ENCODE measurements around the gene OR6S1.

The OR6S1 gene

DNA sequence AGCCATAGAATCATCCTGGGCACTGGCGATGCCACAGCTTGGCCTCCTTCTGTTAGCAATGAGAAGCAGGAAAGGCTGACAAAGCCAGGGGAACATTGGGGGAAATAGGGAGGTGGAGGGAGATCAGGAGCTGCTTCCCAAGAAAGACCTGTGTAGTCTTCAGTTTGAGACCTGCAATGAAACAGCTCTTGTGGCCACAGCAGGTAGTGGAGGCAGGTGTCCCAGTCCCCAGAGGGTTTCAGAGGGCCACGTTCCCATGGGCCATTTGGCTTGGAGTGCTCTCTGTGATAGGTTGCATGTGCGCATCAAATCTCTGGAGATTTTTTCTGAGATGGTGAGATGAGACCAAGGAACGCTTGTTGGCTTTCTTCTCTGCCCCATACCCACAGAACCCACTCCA lies 14.4 kb upstream of the OR6S1 start:
- Histone ChIP-seq H4K8ac (ENCODE audit: low read depth, low read length) (no peak overlapping the region), H3K27ac (ENCODE audit: low read depth, low read length) (no peak overlapping the region), H3K4ac (ENCODE audit: low read depth, low read length) (no peak overlapping the region), H3K9ac (ENCODE audit: low read length) (no peak overlapping the region), H3K18ac (ENCODE audit: low read length) (no peak overlapping the region), H4K91ac (ENCODE audit: low read depth, low read length) (no peak overlapping the region), H3K4me2 (ENCODE audit: low read length) (no peak overlapping the region), H4K12ac (ENCODE audit: low read depth, low read length) (no peak overlapping the region), H3K14ac (ENCODE audit: low read length) (no peak overlapping the region), H2BK120ac (ENCODE audit: insufficient read depth, low read length, poor library complexity) (no peak overlapping the region), H3K4me1 (ENCODE audit: control insufficient read depth in 1 of 2, insufficient read depth in 2 of 2, low read length in 2 of 2) (peaks cover 4 to 9% of the 10 kb centered on the region in 2 experiments), H3K79me1 (ENCODE audit: low read length) (no peaks in the 10 kb centered on the region), H3K79me2 (ENCODE audit: control insufficient read depth, insufficient read depth, low read length, poor library complexity) (no peaks in the 10 kb centered on the region), H2AK5ac (ENCODE audit: low read length) (no peak overlapping the region), H2BK5ac (ENCODE audit: low read depth, low read length, poor library complexity) (no peak overlapping the region), H3K9me3 (ENCODE audit: insufficient read depth, low read depth, low read length) (peaks cover 3% of the 10 kb centered on the region), H3K23ac (ENCODE audit: low read length) (no peak overlapping the region), H2AFZ (ENCODE audit: insufficient read depth, low read length, poor library complexity) (no peak overlapping the region), H3K36me3 (ENCODE audit: control insufficient read depth in 1 of 2, insufficient read depth in 2 of 2, low read length in 2 of 2) (peaks cover 0 to 1% of the 10 kb centered on the region in 2 experiments), H3K27me3 (ENCODE audit: insufficient read depth, low read length) (peaks cover 18% of the 10 kb centered on the region), H2BK12ac (ENCODE audit: low read length) (no peak overlapping the region), H3K4me3 (ENCODE audit: low read depth, low read length) (no peak overlapping the region)
- no peak for DNase-seq
- no CpG with 5 or more reads among the region's 4 CpGs for WGBS (ENCODE audit: extremely low coverage, insufficient coverage, insufficient read length)

DNA sequence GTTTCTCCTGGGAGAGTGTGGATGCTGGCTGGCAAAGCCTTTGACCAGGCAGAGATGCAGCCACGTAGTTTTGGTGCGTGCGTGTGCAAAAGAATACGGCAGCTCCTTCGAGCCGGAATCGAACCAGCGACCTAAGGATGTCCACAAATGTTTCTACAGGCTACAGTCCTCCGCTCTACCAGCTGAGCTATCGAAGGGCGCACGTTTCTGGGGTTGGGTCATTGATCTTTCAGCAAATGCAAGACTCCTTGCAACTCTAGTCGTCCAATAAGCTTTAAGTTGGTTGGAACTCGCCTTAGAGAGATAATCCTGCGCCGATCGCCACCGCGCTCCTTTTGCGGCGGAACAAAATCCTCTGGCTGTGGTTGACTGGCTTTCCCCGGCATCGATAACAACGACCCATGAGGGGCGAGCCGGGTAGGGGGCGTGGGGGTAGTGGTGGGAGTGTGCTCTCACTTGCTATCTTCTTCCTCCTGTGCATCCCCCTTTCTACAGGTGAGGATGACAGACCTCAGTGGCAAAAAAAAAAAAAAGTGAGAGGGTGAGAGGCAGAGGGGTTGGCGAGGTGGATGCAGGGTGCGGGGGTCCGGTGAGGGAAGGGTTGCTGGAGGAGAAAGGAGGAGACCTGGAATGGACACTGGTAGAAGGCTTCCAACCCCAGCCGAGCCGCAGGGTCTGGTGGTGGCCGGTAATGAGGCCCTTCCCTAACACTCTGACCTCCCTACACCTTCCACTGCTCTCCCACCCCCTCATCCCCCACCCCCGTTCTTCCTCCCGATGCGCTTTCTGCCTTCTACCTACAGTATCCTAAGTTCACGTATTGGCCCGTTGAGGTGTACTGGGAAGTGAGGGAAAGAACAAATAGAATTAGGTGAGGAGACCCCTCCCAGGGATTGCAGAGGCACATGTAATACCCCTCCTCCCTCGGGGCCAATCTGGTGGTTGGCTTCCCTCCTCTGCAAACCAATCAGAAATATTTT lies 11.8 kb upstream of the OR6S1 start:
- H3K14ac ChIP-seq (ENCODE audit: low read length) = no peak overlapping the region
- no peak overlapping the region for H4K8ac ChIP-seq (ENCODE audit: low read depth, low read length)
- H3K36me3 ChIP-seq (ENCODE audit: control insufficient read depth in 1 of 2, insufficient read depth in 2 of 2, low read length in 2 of 2) = peaks cover 0 to 1% of the 10 kb centered on the region in 2 experiments
- no peak overlapping the region for H3K4me3 ChIP-seq (ENCODE audit: low read depth, low read length)
- no CpG with 5 or more reads among the region's 39 CpGs for WGBS (ENCODE audit: extremely low coverage, insufficient coverage, insufficient read length)
- no peak overlapping the region for H2AK5ac ChIP-seq (ENCODE audit: low read length)
- H3K27ac ChIP-seq (ENCODE audit: low read depth, low read length) = no peak overlapping the region
- H3K23ac ChIP-seq (ENCODE audit: low read length) = no peak overlapping the region
- peaks cover 18% of the 10 kb centered on the region for H3K27me3 ChIP-seq (ENCODE audit: insufficient read depth, low read length)
- H2AFZ ChIP-seq (ENCODE audit: insufficient read depth, low read length, poor library complexity) = no peak overlapping the region
- no peak for DNase-seq
- peaks cover 4 to 9% of the 10 kb centered on the region in 2 experiments for H3K4me1 ChIP-seq (ENCODE audit: control insufficient read depth in 1 of 2, insufficient read depth in 2 of 2, low read length in 2 of 2)
- no peak overlapping the region for H3K9ac ChIP-seq (ENCODE audit: low read length)
- H3K9me3 ChIP-seq (ENCODE audit: insufficient read depth, low read depth, low read length) = peaks cover 3% of the 10 kb centered on the region
- H2BK120ac ChIP-seq (ENCODE audit: insufficient read depth, low read length, poor library complexity) = no peak overlapping the region
- no peak overlapping the region for H3K18ac ChIP-seq (ENCODE audit: low read length)
- H3K79me2 ChIP-seq (ENCODE audit: control insufficient read depth, insufficient read depth, low read length, poor library complexity) = no peaks in the 10 kb centered on the region
- H3K4me2 ChIP-seq (ENCODE audit: low read length) = peak overlapping the region; percentile 32
- no peaks in the 10 kb centered on the region for H3K79me1 ChIP-seq (ENCODE audit: low read length)
- no peak overlapping the region for H4K91ac ChIP-seq (ENCODE audit: low read depth, low read length)
- H3K4ac ChIP-seq (ENCODE audit: low read depth, low read length) = no peak overlapping the region
- H2BK12ac ChIP-seq (ENCODE audit: low read length) = no peak overlapping the region
- H4K12ac ChIP-seq (ENCODE audit: low read depth, low read length) = no peak overlapping the region
- H2BK5ac ChIP-seq (ENCODE audit: low read depth, low read length, poor library complexity) = no peak overlapping the region

DNA sequence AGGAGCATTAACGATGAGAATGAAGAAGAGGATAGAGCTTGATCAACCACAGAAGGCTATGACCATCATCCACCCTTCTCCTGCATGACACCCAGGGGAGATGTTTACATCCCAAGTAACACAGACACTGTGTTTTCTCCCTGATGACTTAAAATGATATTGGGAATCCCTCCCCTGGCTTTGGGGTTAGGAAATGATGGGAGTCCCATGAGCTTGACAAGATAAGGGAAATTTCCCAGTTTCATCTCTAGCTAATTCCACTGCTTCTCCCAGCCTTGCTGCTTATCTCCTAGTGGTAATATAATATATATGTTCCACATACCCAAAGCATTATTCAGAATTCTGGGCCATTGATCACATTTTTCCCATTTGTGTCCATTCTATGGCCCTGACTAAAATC lies 4.0 kb upstream of the OR6S1 start:
- no CpG with 5 or more reads among the region's 1 CpG for WGBS (ENCODE audit: extremely low coverage, insufficient coverage, insufficient read length)
- H3K18ac ChIP-seq (ENCODE audit: low read length) = no peak overlapping the region
- H2BK5ac ChIP-seq (ENCODE audit: low read depth, low read length, poor library complexity) = no peak overlapping the region

DNA sequence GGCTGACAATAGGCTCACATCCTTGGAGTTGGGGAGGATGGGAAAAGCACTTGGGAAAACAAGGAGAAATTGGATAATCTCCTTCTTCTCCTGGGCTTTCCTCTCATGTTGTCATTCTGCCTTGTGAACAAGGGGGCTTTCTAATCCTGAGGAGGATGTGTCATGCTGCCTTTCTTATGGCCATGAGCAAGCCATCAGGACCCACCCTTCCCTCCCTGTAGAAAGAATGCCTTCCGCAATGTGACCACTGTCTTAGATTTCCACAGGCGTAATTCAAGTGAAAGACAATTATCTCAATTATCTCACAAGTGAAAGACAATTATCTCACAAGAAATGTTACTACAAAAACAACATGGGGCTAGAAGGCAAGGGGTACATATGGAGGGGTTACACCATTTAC lies 3.0 kb upstream of the OR6S1 start:
- no peak overlapping the region for H4K12ac ChIP-seq (ENCODE audit: low read depth, low read length)
- H4K91ac ChIP-seq (ENCODE audit: low read depth, low read length) = no peak overlapping the region
- no peak overlapping the region for H2BK5ac ChIP-seq (ENCODE audit: low read depth, low read length, poor library complexity)
- H4K8ac ChIP-seq (ENCODE audit: low read depth, low read length) = no peak overlapping the region
- no peaks in the 10 kb centered on the region for H3K36me3 ChIP-seq (ENCODE audit: control insufficient read depth in 1 of 2, insufficient read depth in 2 of 2, low read length in 2 of 2)
- no peak overlapping the region for H3K14ac ChIP-seq (ENCODE audit: low read length)
- H3K27ac ChIP-seq (ENCODE audit: low read depth, low read length) = no peak overlapping the region
- H2AFZ ChIP-seq (ENCODE audit: insufficient read depth, low read length, poor library complexity) = no peak overlapping the region
- WGBS (ENCODE audit: extremely low coverage, insufficient coverage, insufficient read length) = no CpG with 5 or more reads among the region's 2 CpGs
- DNase-seq = no peak
- H3K9ac ChIP-seq (ENCODE audit: low read length) = no peak overlapping the region
- H3K4ac ChIP-seq (ENCODE audit: low read depth, low read length) = no peak overlapping the region
- H2AK5ac ChIP-seq (ENCODE audit: low read length) = no peak overlapping the region
- no peaks in the 10 kb centered on the region for H3K4me1 ChIP-seq (ENCODE audit: control insufficient read depth in 1 of 2, insufficient read depth in 2 of 2, low read length in 2 of 2)
- peak overlapping the region; percentile 80 for H3K23ac ChIP-seq (ENCODE audit: low read length)
- no peak overlapping the region for H3K4me3 ChIP-seq (ENCODE audit: low read depth, low read length)
- no peak overlapping the region for H2BK120ac ChIP-seq (ENCODE audit: insufficient read depth, low read length, poor library complexity)
- H3K79me2 ChIP-seq (ENCODE audit: control insufficient read depth, insufficient read depth, low read length, poor library complexity) = no peaks in the 10 kb centered on the region
- H3K79me1 ChIP-seq (ENCODE audit: low read length) = no peaks in the 10 kb centered on the region
- H3K9me3 ChIP-seq (ENCODE audit: insufficient read depth, low read depth, low read length) = no peaks in the 10 kb centered on the region
- H2BK12ac ChIP-seq (ENCODE audit: low read length) = no peak overlapping the region
- no peak overlapping the region for H3K4me2 ChIP-seq (ENCODE audit: low read length)
- H3K18ac ChIP-seq (ENCODE audit: low read length) = no peak overlapping the region
- no peaks in the 10 kb centered on the region for H3K27me3 ChIP-seq (ENCODE audit: insufficient read depth, low read length)

More for the DNA sequence above, 4.0 kb upstream of the OR6S1 start:
- Histone ChIP-seq H2BK12ac (ENCODE audit: low read length) (no peak overlapping the region), H3K79me1 (ENCODE audit: low read length) (no peaks in the 10 kb centered on the region), H4K12ac (ENCODE audit: low read depth, low read length) (no peak overlapping the region), H3K9ac (ENCODE audit: low read length) (no peak overlapping the region), H2AFZ (ENCODE audit: insufficient read depth, low read length, poor library complexity) (no peak overlapping the region), H2AK5ac (ENCODE audit: low read length) (no peak overlapping the region), H3K27me3 (ENCODE audit: insufficient read depth, low read length) (no peaks in the 10 kb centered on the region), H3K4me2 (ENCODE audit: low read length) (no peak overlapping the region), H2BK120ac (ENCODE audit: insufficient read depth, low read length, poor library complexity) (no peak overlapping the region), H4K91ac (ENCODE audit: low read depth, low read length) (no peak overlapping the region), H3K4me1 (ENCODE audit: control insufficient read depth in 1 of 2, insufficient read depth in 2 of 2, low read length in 2 of 2) (no peaks in the 10 kb centered on the region), H4K8ac (ENCODE audit: low read depth, low read length) (no peak overlapping the region), H3K9me3 (ENCODE audit: insufficient read depth, low read depth, low read length) (no peaks in the 10 kb centered on the region), H3K14ac (ENCODE audit: low read length) (no peak overlapping the region), H3K36me3 (ENCODE audit: control insufficient read depth in 1 of 2, insufficient read depth in 2 of 2, low read length in 2 of 2) (no peaks in the 10 kb centered on the region), H3K4me3 (ENCODE audit: low read depth, low read length) (no peak overlapping the region), H3K4ac (ENCODE audit: low read depth, low read length) (no peak overlapping the region), H3K23ac (ENCODE audit: low read length) (no peak overlapping the region), H3K79me2 (ENCODE audit: control insufficient read depth, insufficient read depth, low read length, poor library complexity) (no peaks in the 10 kb centered on the region), H3K27ac (ENCODE audit: low read depth, low read length) (no peak overlapping the region)
- DNase-seq = no peak
